H9 (cell line): Measurements from ENCODE around the gene GAK. TPM values are rescaled to one million over a fixed set of nuclear protein-coding genes. Genes with fewer than 3 reads are reported as not detected.

Experiments
- DNase-seq: peaks from one replicate; pipeline ENCODE4 v3.0.0-alpha.2; 2017
- H2AFZ ChIP-seq: one replicate; pipeline ENCODE4 v1.6.1; 2013; ENCODE audit warnings: mild to moderate bottlenecking, low read length, control low read depth, moderate library complexity
- H2AK5ac ChIP-seq: 2 replicates; pipeline ENCODE4 v1.6.1; 2013; ENCODE audit warnings: low read length, control low read depth, mixed read lengths; ENCODE audit not compliant: insufficient read length
- H2BK120ac ChIP-seq: one replicate; pipeline ENCODE4 v1.6.1; 2013; ENCODE audit warnings: low read depth, mild to moderate bottlenecking, low read length, control low read depth, inconsistent platforms; ENCODE audit not compliant: poor library complexity, severe bottlenecking
- H2BK12ac ChIP-seq: 2 replicates; pipeline ENCODE4 v1.6.1; 2013; ENCODE audit warnings: low read length, control low read depth, mixed read lengths, low read depth; ENCODE audit not compliant: insufficient read length
- H2BK15ac ChIP-seq: 2 replicates; pipeline ENCODE4 v1.6.1; 2013; ENCODE audit warnings: low read depth, low read length, control low read depth
- H2BK20ac ChIP-seq: one replicate; pipeline ENCODE4 v1.6.1; 2013; ENCODE audit warnings: low read depth, mild to moderate bottlenecking, low read length, control low read depth, inconsistent platforms; ENCODE audit not compliant: poor library complexity, severe bottlenecking
- H2BK5ac ChIP-seq: 2 replicates; pipeline ENCODE4 v1.6.1; 2013; ENCODE audit warnings: low read length, control low read depth, mixed read lengths; ENCODE audit not compliant: insufficient read length
- H3K14ac ChIP-seq: 2 replicates; pipeline ENCODE4 v1.6.1; 2013; ENCODE audit warnings: low read length, control low read depth; ENCODE audit not compliant: insufficient read depth
- H3K18ac ChIP-seq: 2 replicates; pipeline ENCODE4 v1.6.1; 2013; ENCODE audit warnings: low read depth, mild to moderate bottlenecking, mixed read lengths, low read length, control low read depth; ENCODE audit not compliant: insufficient read length
- H3K23ac ChIP-seq: 2 replicates; pipeline ENCODE4 v1.6.1; 2013; ENCODE audit warnings: low read length, control low read depth, mixed read lengths, low read depth; ENCODE audit not compliant: insufficient read length
- H3K23me2 ChIP-seq: 2 replicates; pipeline ENCODE4 v1.6.1; 2013; ENCODE audit warnings: low read depth, mild to moderate bottlenecking, mixed read lengths, low read length, control low read depth; ENCODE audit not compliant: insufficient read length, poor library complexity, severe bottlenecking
- H3K27ac ChIP-seq: 2 replicates; pipeline ENCODE4 v1.5.1; 2013; ENCODE audit warnings: low read length, control low read depth, mixed read lengths, low read depth; ENCODE audit not compliant: insufficient read length
- H3K27me3 ChIP-seq: 2 replicates; pipeline ENCODE4 v1.6.1; 2013; ENCODE audit warnings: low read length, control low read depth, inconsistent platforms; ENCODE audit not compliant: insufficient read depth
- H3K4ac ChIP-seq: 2 replicates; pipeline ENCODE4 v1.6.1; 2013; ENCODE audit warnings: low read depth, mild to moderate bottlenecking, control low read depth, inconsistent platforms, low read length, moderate library complexity
- H3K4me1 ChIP-seq: 2 replicates; pipeline ENCODE4 v1.6.1; 2013; ENCODE audit warnings: low read length, control low read depth, inconsistent platforms; ENCODE audit not compliant: insufficient read depth
- H3K4me2 ChIP-seq: 2 replicates; pipeline ENCODE4 v1.6.1; 2013; ENCODE audit warnings: low read length, control low read depth, mixed read lengths; ENCODE audit not compliant: insufficient read length, insufficient read depth
- H3K56ac ChIP-seq: 2 replicates; pipeline ENCODE4 v1.6.1; 2013; ENCODE audit warnings: low read depth, mild to moderate bottlenecking, mixed read lengths, low read length, control low read depth; ENCODE audit not compliant: insufficient read length
- H3K79me1 ChIP-seq: 2 replicates; pipeline ENCODE4 v1.6.1; 2013; ENCODE audit warnings: low read depth, mild to moderate bottlenecking, moderate library complexity, low read length, control low read depth, inconsistent platforms; ENCODE audit not compliant: insufficient read depth, poor library complexity, severe bottlenecking
- H3K79me2 ChIP-seq: 2 replicates; pipeline ENCODE4 v1.6.1; 2013; ENCODE audit warnings: low read length, control low read depth, inconsistent platforms; ENCODE audit not compliant: insufficient read depth
- H3K9ac ChIP-seq: 2 replicates; pipeline ENCODE4 v1.6.1; 2013; ENCODE audit warnings: low read length, control low read depth, mixed read lengths; ENCODE audit not compliant: insufficient read length; ENCODE audit errors: extremely low read depth
- H3K9me3 ChIP-seq: one replicate; pipeline ENCODE4 v1.6.1; 2013; ENCODE audit warnings: low read depth, low read length, inconsistent platforms; ENCODE audit not compliant: control insufficient read depth
- H3T11ph ChIP-seq: one replicate; pipeline ENCODE4 v1.6.1; 2013; ENCODE audit warnings: mild to moderate bottlenecking, low read length, control low read depth, inconsistent platforms
- H4K20me1 ChIP-seq: one replicate; pipeline ENCODE4 v1.6.1; 2013; ENCODE audit not compliant: control insufficient read depth, insufficient read length, insufficient read depth
- H4K5ac ChIP-seq: 2 replicates; pipeline ENCODE4 v1.6.1; 2013; ENCODE audit warnings: low read depth, mild to moderate bottlenecking, mixed read lengths, low read length, control low read depth; ENCODE audit not compliant: insufficient read length
- H4K8ac ChIP-seq: replicated peaks from 2 replicates; pipeline ENCODE4 v1.6.1; 2013; ENCODE audit warnings: low read length, control low read depth, mixed read lengths, low read depth; ENCODE audit not compliant: insufficient read length
- H4K91ac ChIP-seq: 2 replicates; pipeline ENCODE4 v1.6.1; 2013; ENCODE audit warnings: low read depth, mild to moderate bottlenecking, moderate library complexity, mixed read lengths, low read length, control low read depth; ENCODE audit not compliant: insufficient read length
- H3K27ac Mint-ChIP-seq, 3 experiments: 2 replicates in 2 of 3; 3 replicates in 1 of 3; pipeline ENCODE4 v1.8.0; 2020 to 2021; ENCODE audit warnings: mixed read lengths in 3 of 3, mild to moderate bottlenecking in 1 of 3, moderate library complexity in 1 of 3
- H3K27me3 Mint-ChIP-seq: 2 replicates; pipeline ENCODE4 v1.8.0; 2021; ENCODE audit warnings: low read depth, mild to moderate bottlenecking, moderate library complexity, mixed read lengths
- H3K36me3 Mint-ChIP-seq, 3 experiments: 2 replicates in 2 of 3; 3 replicates in 1 of 3; pipeline ENCODE4 v1.8.0; 2020 to 2021; ENCODE audit warnings: low read depth in 3 of 3, mixed read lengths in 3 of 3; ENCODE audit not compliant: insufficient read depth in 1 of 3
- H3K4me1 Mint-ChIP-seq, 2 experiments: 2 replicates each; pipeline ENCODE4 v1.8.0; 2020; ENCODE audit warnings: mixed read lengths in 2 of 2
- H3K4me3 Mint-ChIP-seq, 2 experiments: 2 replicates in 1 of 2; 3 replicates in 1 of 2; pipeline ENCODE4 v1.8.0; 2020 to 2021; ENCODE audit warnings: mild to moderate bottlenecking in 2 of 2, mixed read lengths in 2 of 2, moderate library complexity in 1 of 2
- H3K9me3 Mint-ChIP-seq, 2 experiments: 2 replicates in 1 of 2; 3 replicates in 1 of 2; pipeline ENCODE4 v1.8.0; 2020; ENCODE audit warnings: mild to moderate bottlenecking in 2 of 2, mixed read lengths in 2 of 2, moderate library complexity in 1 of 2
- WGBS: extraction: QIAGEN DNeasy Blood & Tissue Kit; methylation state at CpG from one replicate; pipeline ENCODE4 v1.1.7; 2013; ENCODE audit warnings: missing lambda C conversion rate, low lambda C conversion rate, mixed read lengths; ENCODE audit not compliant: insufficient read length; ENCODE audit errors: extremely low coverage; 5-methylcytosine and 5-hydroxymethylcytosine counted together
- total RNA-seq: library from RNA; stranded (reverse); gene quantifications from 2 replicates; pipeline ENCODE4 v1.2.1, GENCODE V29; 2021
- TF ChIP-seq, protein P1 (sequence below): fragments of 200-600 bp; sonication (generic); conservative IDR thresholded peaks from 3 replicates; pipeline ENCODE4 v1.8.0; 2021; ENCODE audit warnings: antibody characterized with exemption, mild to moderate bottlenecking

The GAK gene
- total RNA-seq, 1 experiment from 2014 or later: 80.7 TPM

GRCh38 chr4:959338-960139 lies 27.4 kb upstream of the GAK start:
- H3K27me3 ChIP-seq: no peaks in the 10 kb centered on the region
- no peak overlapping the region for H4K8ac ChIP-seq
- H3T11ph ChIP-seq: no peak overlapping the region
- H3K9me3 ChIP-seq: no peaks in the 10 kb centered on the region
- H3K14ac ChIP-seq: no peak overlapping the region; the same call in 1 of the 2 replicates
- H3K79me1 ChIP-seq: no peaks in the 10 kb centered on the region
- no peaks in the 10 kb centered on the region for H4K20me1 ChIP-seq
- H3K9ac ChIP-seq: no peak overlapping the region
- Mint-ChIP-seq H3K27me3 (no peaks in the 10 kb centered on the region), H3K36me3 (peaks cover 0 to 5% (median 0%) of the 10 kb centered on the region in 3 experiments; a peak in 1 of 7 replicates), H3K4me1 (no peaks in the 10 kb centered on the region), H3K27ac (no peak overlapping the region), H3K4me3 (no peak overlapping the region), H3K9me3 (no peaks in the 10 kb centered on the region)
- TF ChIP-seq, protein P1, sequence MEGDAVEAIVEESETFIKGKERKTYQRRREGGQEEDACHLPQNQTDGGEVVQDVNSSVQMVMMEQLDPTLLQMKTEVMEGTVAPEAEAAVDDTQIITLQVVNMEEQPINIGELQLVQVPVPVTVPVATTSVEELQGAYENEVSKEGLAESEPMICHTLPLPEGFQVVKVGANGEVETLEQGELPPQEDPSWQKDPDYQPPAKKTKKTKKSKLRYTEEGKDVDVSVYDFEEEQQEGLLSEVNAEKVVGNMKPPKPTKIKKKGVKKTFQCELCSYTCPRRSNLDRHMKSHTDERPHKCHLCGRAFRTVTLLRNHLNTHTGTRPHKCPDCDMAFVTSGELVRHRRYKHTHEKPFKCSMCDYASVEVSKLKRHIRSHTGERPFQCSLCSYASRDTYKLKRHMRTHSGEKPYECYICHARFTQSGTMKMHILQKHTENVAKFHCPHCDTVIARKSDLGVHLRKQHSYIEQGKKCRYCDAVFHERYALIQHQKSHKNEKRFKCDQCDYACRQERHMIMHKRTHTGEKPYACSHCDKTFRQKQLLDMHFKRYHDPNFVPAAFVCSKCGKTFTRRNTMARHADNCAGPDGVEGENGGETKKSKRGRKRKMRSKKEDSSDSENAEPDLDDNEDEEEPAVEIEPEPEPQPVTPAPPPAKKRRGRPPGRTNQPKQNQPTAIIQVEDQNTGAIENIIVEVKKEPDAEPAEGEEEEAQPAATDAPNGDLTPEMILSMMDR: no peak
- H3K4ac ChIP-seq: no peak overlapping the region
- H2AFZ ChIP-seq: no peak overlapping the region
- no peak overlapping the region for H3K56ac ChIP-seq
- no peak overlapping the region for H3K4me2 ChIP-seq
- no peak overlapping the region for H2BK20ac ChIP-seq
- WGBS: no CpG with 5 or more reads among the region's 24 CpGs
- no peaks in the 10 kb centered on the region for H3K79me2 ChIP-seq
- no peak overlapping the region for H3K23ac ChIP-seq
- H3K27ac ChIP-seq: no peak overlapping the region
- H4K91ac ChIP-seq: no peak overlapping the region
- H2BK5ac ChIP-seq: no peak overlapping the region
- H4K5ac ChIP-seq: no peak overlapping the region
- H2BK15ac ChIP-seq: no peak overlapping the region
- no peak overlapping the region for H2BK12ac ChIP-seq
- no peaks in the 10 kb centered on the region for H3K23me2 ChIP-seq
- no peak for DNase-seq
- H2BK120ac ChIP-seq: no peak overlapping the region
- H3K18ac ChIP-seq: no peak overlapping the region
- no peak overlapping the region for H2AK5ac ChIP-seq
- H3K4me1 ChIP-seq: no peaks in the 10 kb centered on the region
